ENCODE results near the gene YPEL3. TPM values are rescaled to one million over a fixed set of nuclear protein-coding genes. Genes with fewer than 3 reads are reported as not detected.
A peak's percentile ranks its signal among the peaks of the same experiment; 100 is the strongest.

Gene YPEL3
- total RNA-seq, 3 donors from 2014 or later (not counting 1 experiment from before 2014, with no cell fraction given), result 148 to 177 (median 160) TPM

- under 1% methylated on average over 99 of the region's 99 CpGs for WGBS (ENCODE audit: insufficient coverage)
- Mint-ChIP-seq H3K4me3 (peak within 1 kb of the TSS; percentile 98), H3K27me3 (ENCODE audit: low read depth in 2 of 2) (no peaks in the 10 kb centered on the region), H3K4me1 (peaks cover 36 to 56% of the 10 kb centered on the region in 2 donors), H3K9me3 (no peaks in the 10 kb centered on the region), H3K36me3 (no peaks in the 10 kb centered on the region), H3K27ac (peak within 1 kb of the TSS; percentile 94 to 98)
- DNase-seq, result peak; percentile 94 to 96
- peak; percentile 80 to 94 (median 84) for ATAC-seq
- Histone ChIP-seq H3K4me1 (ENCODE audit: control insufficient read depth, insufficient read depth, low read length) (peaks cover 42% of the 10 kb centered on the region), H3K27ac (ENCODE audit: low read length) (peak within 1 kb of the TSS; percentile 79), H3K4me3 (ENCODE audit: low read length) (peak within 1 kb of the TSS; percentile 96), H3K27me3 (ENCODE audit: control insufficient read depth, insufficient read depth, low read length) (no peaks in the 10 kb centered on the region), H3K9me3 (ENCODE audit: control insufficient read depth, insufficient read depth, low read length) (no peaks in the 10 kb centered on the region), H3K36me3 (ENCODE audit: control insufficient read depth, insufficient read depth, low read length) (peaks cover 31% of the 10 kb centered on the region)
- no peak for TF ChIP-seq CTCF (IDR thresholded peaks at IDR 0.05)
- intact Hi-C loops (cut with micrococcal nuclease), result loop anchor here (1.0 to 10.0 kb wide), 2 partner anchors 10 to 339 kb away; partner anchors contain the start of genes PPP4C and ZNF771
Measured at GRCh38 chr16:30065102-30065942, 30.7 kb downstream of the YPEL3 start, which contains the start of gene ALDOA. ALDOA (plus strand) TSS chr16:30065760; CDS start chr16:30066898, 1,138 bp downstream.

- Histone ChIP-seq H3K4me3 (ENCODE audit: low read length) (peak overlapping the region; percentile 96), H3K36me3 (ENCODE audit: control insufficient read depth, insufficient read depth, low read length) (peaks cover 25% of the 10 kb centered on the region), H3K27me3 (ENCODE audit: control insufficient read depth, insufficient read depth, low read length) (no peaks in the 10 kb centered on the region), H3K9me3 (ENCODE audit: control insufficient read depth, insufficient read depth, low read length) (no peaks in the 10 kb centered on the region), H3K4me1 (ENCODE audit: control insufficient read depth, insufficient read depth, low read length) (peaks cover 42% of the 10 kb centered on the region), H3K27ac (ENCODE audit: low read length) (peak overlapping the region; percentile 79)
- H3K4me3 Mint-ChIP-seq, result peak overlapping the region; percentile 98
- H3K36me3 Mint-ChIP-seq, result no peaks in the 10 kb centered on the region
- peaks cover 35 to 50% of the 10 kb centered on the region in 2 donors for H3K4me1 Mint-ChIP-seq
- no peaks in the 10 kb centered on the region for H3K9me3 Mint-ChIP-seq
- DNase-seq (no peak), ATAC-seq (no peak)
- TF ChIP-seq CTCF (IDR thresholded peaks at IDR 0.05), result no peak
- H3K27ac Mint-ChIP-seq, result peak overlapping the region; percentile 94 to 98
- WGBS (ENCODE audit: insufficient coverage), result under 1% methylated on average over 25 of the region's 25 CpGs
- intact Hi-C loops (cut with micrococcal nuclease), result loop anchor here (1.0 to 10.0 kb wide), 3 partner anchors 11 to 340 kb away; partner anchors contain the start of genes PPP4C and ZNF771
- no peaks in the 10 kb centered on the region for H3K27me3 Mint-ChIP-seq (ENCODE audit: low read depth in 2 of 2)
Measured at GRCh38 chr16:30064729-30065101, 31.3 kb downstream of the YPEL3 start.

- Mint-ChIP-seq H3K36me3 (no peaks in the 10 kb centered on the region), H3K9me3 (no peaks in the 10 kb centered on the region), H3K27me3 (ENCODE audit: low read depth in 2 of 2) (no peaks in the 10 kb centered on the region), H3K27ac (peak overlapping the region; percentile 94 to 98), H3K4me3 (peak overlapping the region; percentile 98), H3K4me1 (peaks cover 31 to 47% of the 10 kb centered on the region in 2 donors)
- ATAC-seq, result peak in 2 of 3 donors; percentile 19 to 20
- intact Hi-C loops (cut with micrococcal nuclease), result loop anchor here (1.0 to 10.0 kb wide), 2 partner anchors 28 to 341 kb away; partner anchors contain the start of gene ZNF771
- Histone ChIP-seq H3K27ac (ENCODE audit: low read length) (peak overlapping the region; percentile 79), H3K27me3 (ENCODE audit: control insufficient read depth, insufficient read depth, low read length) (no peaks in the 10 kb centered on the region), H3K4me1 (ENCODE audit: control insufficient read depth, insufficient read depth, low read length) (peaks cover 42% of the 10 kb centered on the region), H3K36me3 (ENCODE audit: control insufficient read depth, insufficient read depth, low read length) (peaks cover 19% of the 10 kb centered on the region), H3K4me3 (ENCODE audit: low read length) (peak overlapping the region; percentile 96), H3K9me3 (ENCODE audit: control insufficient read depth, insufficient read depth, low read length) (no peaks in the 10 kb centered on the region)
- no peak for TF ChIP-seq CTCF (IDR thresholded peaks at IDR 0.05)
- WGBS (ENCODE audit: insufficient coverage), result 1% methylated on average over 16 of the region's 27 CpGs
- DNase-seq, result peak; percentile 65 to 81
Measured at GRCh38 chr16:30063893-30064728, 31.9 kb downstream of the YPEL3 start.

Data from natural killer cell (primary cell).